AG04449 (cell line): ENCODE data around the gene SLC22A31.

Experiments used
- CTCF ChIA-PET: fragments of 350-600 bp; formaldehyde crosslinking; extraction: SDS; loops from one replicate; lab custom pipeline; 2021; ENCODE audit warnings: antibody characterized with exemption; lab: Yijun Ruan, JAX
- POLR2A ChIA-PET: fragments of 400-600, 350-600 bp; formaldehyde crosslinking; extraction: SDS; loops from one replicate; lab custom pipeline; 2020; ENCODE audit warnings: antibody characterized with exemption, inconsistent platforms; lab: Yijun Ruan, JAX
- DNase-seq: peaks from one replicate; pipeline ENCODE4 v3.0.0-alpha.2; 2010; ENCODE audit warnings: low read depth, low spot score
- H3K4me3 ChIP-seq: 2 replicates; pipeline ENCODE4 v1.5.1; 2011; ENCODE audit warnings: low read depth, mild to moderate bottlenecking, control low read depth, low read length
- CTCF ChIP-seq: IDR thresholded peaks from one replicate; pipeline ENCODE4 v1.5.1; 2011; ENCODE audit warnings: mild to moderate bottlenecking, moderate library complexity, low read length, control low read depth, inconsistent platforms; ENCODE audit not compliant: insufficient read depth; ENCODE audit errors: missing control alignments

SLC22A31 gene

GRCh38 chr16:89160977-89161701 lies 39.2 kb downstream of the SLC22A31 start:
- no peak overlapping the region for H3K4me3 ChIP-seq
- TF ChIP-seq CTCF, result no peak
- DNase-seq, result no peak
- ChIA-PET POLR2A (no interaction called here), CTCF (interaction anchor here (0.7 to 1.0 kb wide), 2 partner anchors 14 to 65 kb away, joined by 3 read pairs; no protein-coding TSS in a partner anchor)

GRCh38 chr16:89159850-89160354 lies 40.4 kb downstream of the SLC22A31 start:
- H3K4me3 ChIP-seq, result no peak overlapping the region
- DNase-seq, result no peak
- ChIA-PET POLR2A (no interaction called here), CTCF (interaction anchor here (1.5 kb wide), 1 partner anchor 7 kb away, joined by 4 read pairs; no protein-coding TSS in a partner anchor)
- TF ChIP-seq CTCF, result no peak

GRCh38 chr16:89159066-89159849 lies 41.1 kb downstream of the SLC22A31 start:
- no peak overlapping the region for H3K4me3 ChIP-seq
- no peak for TF ChIP-seq CTCF
- no peak for DNase-seq
- ChIA-PET POLR2A (no interaction called here), CTCF (interaction anchor here (1.5 kb wide), 1 partner anchor 8 kb away, joined by 4 read pairs; no protein-coding TSS in a partner anchor)

- ChIA-PET CTCF (no interaction called here), POLR2A (no interaction called here)
- no peak for DNase-seq
- no peak for TF ChIP-seq CTCF
- no peak overlapping the region for H3K4me3 ChIP-seq
These were observed 42.6 kb downstream of the SLC22A31 start for GRCh38 chr16:89157778-89158177.

GRCh38 chr16:89156740-89157645 lies 43.3 kb downstream of the SLC22A31 start:
- POLR2A ChIA-PET, result no interaction called here
- H3K4me3 ChIP-seq, result no peak overlapping the region
- no peak for TF ChIP-seq CTCF
- no peak for DNase-seq
- CTCF ChIA-PET, result interaction anchor here (0.7 to 2.1 kb wide), 3 partner anchors 11 to 414 kb away, joined by 3 to 16 read pairs (median 3); no protein-coding TSS in a partner anchor
